Calu3 (cell line): Measurements from ENCODE around the gene PLCXD3. TPM values are rescaled to one million over a fixed set of nuclear protein-coding genes. Genes with fewer than 3 reads are reported as not detected.

Experiments used
- BruUV-seq: library from RNA; stranded (reverse); fragments of 400-500 nt; replicated peaks from 2 replicates; lab custom pipeline; 2021; lab: Mats Ljungman, UMichigan
- CTCF ChIA-PET: fragments of 300-600 bp; sonication (Branson Sonifier 250); formaldehyde crosslinking; loops from one replicate; lab custom pipeline; 2022; ENCODE audit warnings: antibody characterized with exemption; lab: Charles Lee
- DNase-seq: peaks from one replicate; pipeline ENCODE4 v3.0.0; 2022
- H3K27ac Mint-ChIP-seq: one replicate; pipeline ENCODE4 v1.8.0; 2022; ENCODE audit warnings: mixed read lengths; ENCODE audit not compliant: unreplicated experiment
- H3K27me3 Mint-ChIP-seq: one replicate; pipeline ENCODE4 v1.8.0; 2022; ENCODE audit warnings: mixed read lengths; ENCODE audit not compliant: unreplicated experiment
- H3K36me3 Mint-ChIP-seq: one replicate; pipeline ENCODE4 v1.8.0; 2022; ENCODE audit warnings: mild to moderate bottlenecking, moderate library complexity, mixed read lengths; ENCODE audit not compliant: insufficient read depth, unreplicated experiment
- H3K4me1 Mint-ChIP-seq: one replicate; pipeline ENCODE4 v1.8.0; 2022; ENCODE audit warnings: mild to moderate bottlenecking, low read depth, mixed read lengths; ENCODE audit not compliant: unreplicated experiment
- H3K4me3 Mint-ChIP-seq: one replicate; pipeline ENCODE4 v1.8.0; 2022; ENCODE audit warnings: mild to moderate bottlenecking, low read depth, moderate library complexity, mixed read lengths; ENCODE audit not compliant: unreplicated experiment
- H3K9me3 Mint-ChIP-seq: one replicate; pipeline ENCODE4 v1.8.0; 2022; ENCODE audit warnings: low read depth, mixed read lengths; ENCODE audit not compliant: unreplicated experiment
- CTCF ChIP-seq: fragments of 200-600 bp; IDR thresholded peaks from one replicate; pipeline ENCODE4 v1.8.0; 2022; ENCODE audit warnings: antibody characterized with exemption; ENCODE audit not compliant: unreplicated experiment
- intact Hi-C: fragments of 100-400 bp; cut with micrococcal nuclease; formaldehyde crosslinking; loops from one replicate; pipeline ENCODE4 v1.10.0; 2022; ENCODE audit not compliant: unreplicated experiment
- total RNA-seq: library from RNA; stranded (reverse); gene quantifications from 2 replicates; pipeline ENCODE4 v1.2.3, GENCODE V29; 2022

Gene PLCXD3
- total RNA-seq, 1 experiment from 2014 or later = not detected

- no peak overlapping the region for H3K4me3 Mint-ChIP-seq
- no TSS peak for BruUV-seq
- intact Hi-C loops = no loop called here
- no peak for DNase-seq
- H3K4me1 Mint-ChIP-seq = no peaks in the 10 kb centered on the region
- no peak overlapping the region for H3K27ac Mint-ChIP-seq
- H3K27me3 Mint-ChIP-seq = no peaks in the 10 kb centered on the region
- H3K36me3 Mint-ChIP-seq = no peaks in the 10 kb centered on the region
- CTCF ChIA-PET = no interaction called here
- TF ChIP-seq CTCF = no peak
- no peaks in the 10 kb centered on the region for H3K9me3 Mint-ChIP-seq
These were observed 214.3 kb downstream of the PLCXD3 start for GRCh38 chr5:41296066-41296465.

- Mint-ChIP-seq H3K36me3 (no peaks in the 10 kb centered on the region), H3K27ac (no peak overlapping the region), H3K4me3 (no peak overlapping the region), H3K9me3 (peaks cover 11% of the 10 kb centered on the region), H3K27me3 (no peaks in the 10 kb centered on the region), H3K4me1 (no peaks in the 10 kb centered on the region)
- DNase-seq = no peak
- TF ChIP-seq CTCF = no peak
- no TSS peak for BruUV-seq
- intact Hi-C loops = no loop called here
- CTCF ChIA-PET = no interaction called here
These were observed 219.1 kb downstream of the PLCXD3 start for GRCh38 chr5:41291323-41291722.

GRCh38 chr5:41290810-41291209, 219.6 kb downstream of the PLCXD3 start:
- Mint-ChIP-seq H3K27ac (no peak overlapping the region), H3K9me3 (peaks cover 11% of the 10 kb centered on the region), H3K4me1 (no peaks in the 10 kb centered on the region), H3K36me3 (no peaks in the 10 kb centered on the region), H3K27me3 (no peaks in the 10 kb centered on the region), H3K4me3 (no peak overlapping the region)
- DNase-seq = no peak
- TF ChIP-seq CTCF = no peak
- intact Hi-C loops = no loop called here
- no TSS peak for BruUV-seq
- CTCF ChIA-PET = no interaction called here

GRCh38 chr5:41289970-41290464, 220.4 kb downstream of the PLCXD3 start:
- Mint-ChIP-seq H3K27ac (no peak overlapping the region), H3K27me3 (no peaks in the 10 kb centered on the region), H3K36me3 (no peaks in the 10 kb centered on the region), H3K4me1 (no peaks in the 10 kb centered on the region), H3K9me3 (peaks cover 11% of the 10 kb centered on the region), H3K4me3 (no peak overlapping the region)
- no peak for TF ChIP-seq CTCF
- intact Hi-C loops = no loop called here
- no TSS peak for BruUV-seq
- CTCF ChIA-PET = no interaction called here
- no peak for DNase-seq
